Hepatocyte (in vitro differentiated cells): ENCODE data around the gene SERPINF2.

Experiments used
- EZH2 ChIP-seq: fragments of 200-600 bp; sonication (generic); IDR thresholded peaks from 2 replicates; pipeline ENCODE4 v1.6.1; 2016; ENCODE audit warnings: antibody characterized with exemption, mild to moderate bottlenecking, borderline replicate concordance
- TF ChIP-seq, protein P1 (sequence below): fragments of 200-600 bp; sonication (generic); IDR thresholded peaks from 2 replicates; pipeline ENCODE4 v1.5.1; 2016; ENCODE audit warnings: antibody characterized with exemption, mild to moderate bottlenecking; ENCODE audit not compliant: poor library complexity

DNA sequence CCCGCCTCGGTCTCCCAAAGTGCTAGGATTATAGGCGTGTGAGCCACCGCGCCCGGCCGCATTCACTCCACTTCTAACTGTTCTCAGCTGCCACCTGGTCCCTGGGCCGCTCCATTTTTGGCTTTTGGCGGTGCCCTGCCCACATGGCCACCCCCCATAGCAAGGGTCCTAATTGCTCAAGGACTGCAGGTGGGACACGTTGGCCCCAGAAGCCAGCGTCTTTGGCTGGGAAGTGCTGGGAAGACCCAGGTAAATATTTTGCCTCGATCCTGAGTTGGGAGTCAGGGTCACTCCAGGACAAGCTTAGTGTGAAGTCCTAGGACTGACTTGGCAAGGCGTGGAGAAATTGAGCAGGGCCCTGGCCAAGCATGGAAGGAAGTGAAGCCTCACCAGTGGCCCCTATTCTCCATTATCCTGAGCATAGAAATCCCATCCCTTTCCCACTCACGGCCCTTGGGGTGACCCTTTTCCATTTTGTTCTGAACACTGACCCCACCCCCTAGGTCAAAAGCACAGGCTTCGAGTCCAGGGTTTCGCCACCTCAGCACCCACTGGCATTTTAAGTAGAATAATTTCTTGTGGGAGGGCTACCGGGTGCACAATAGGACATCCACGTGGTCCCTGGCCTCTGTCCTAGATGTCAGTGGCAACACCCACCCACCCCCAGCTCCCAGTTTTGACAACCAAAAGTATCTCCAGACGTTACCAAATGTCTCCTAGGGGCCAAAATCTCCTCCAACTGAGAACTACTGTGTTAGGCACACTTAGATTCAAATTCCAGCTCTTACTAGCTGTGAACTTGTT is 24.1 kb upstream of the SERPINF2 start:
- TF ChIP-seq, protein P1, sequence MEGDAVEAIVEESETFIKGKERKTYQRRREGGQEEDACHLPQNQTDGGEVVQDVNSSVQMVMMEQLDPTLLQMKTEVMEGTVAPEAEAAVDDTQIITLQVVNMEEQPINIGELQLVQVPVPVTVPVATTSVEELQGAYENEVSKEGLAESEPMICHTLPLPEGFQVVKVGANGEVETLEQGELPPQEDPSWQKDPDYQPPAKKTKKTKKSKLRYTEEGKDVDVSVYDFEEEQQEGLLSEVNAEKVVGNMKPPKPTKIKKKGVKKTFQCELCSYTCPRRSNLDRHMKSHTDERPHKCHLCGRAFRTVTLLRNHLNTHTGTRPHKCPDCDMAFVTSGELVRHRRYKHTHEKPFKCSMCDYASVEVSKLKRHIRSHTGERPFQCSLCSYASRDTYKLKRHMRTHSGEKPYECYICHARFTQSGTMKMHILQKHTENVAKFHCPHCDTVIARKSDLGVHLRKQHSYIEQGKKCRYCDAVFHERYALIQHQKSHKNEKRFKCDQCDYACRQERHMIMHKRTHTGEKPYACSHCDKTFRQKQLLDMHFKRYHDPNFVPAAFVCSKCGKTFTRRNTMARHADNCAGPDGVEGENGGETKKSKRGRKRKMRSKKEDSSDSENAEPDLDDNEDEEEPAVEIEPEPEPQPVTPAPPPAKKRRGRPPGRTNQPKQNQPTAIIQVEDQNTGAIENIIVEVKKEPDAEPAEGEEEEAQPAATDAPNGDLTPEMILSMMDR = no peak
- no peak for TF ChIP-seq EZH2
